Measurements from ENCODE around the gene IKZF3.
"Not testable (repeated sequence)": the region's sequence is repeated elsewhere in the genome, so short reads cannot be mapped to it uniquely, and the experiment has no call there.

GRCh38 chr17:39850186-39850585, 13.9 kb downstream of the IKZF3 start:
- TF ChIP-seq FOXP2 (optimal IDR thresholded peaks at IDR 0.05; ENCODE audit: control extremely low read depth, extremely low read length, insufficient read depth); POLR2AphosphoS5 (IDR thresholded peaks at IDR 0.05; ENCODE audit: borderline replicate concordance, low read depth, low read length): not testable (repeated sequence)

Data from SK-N-MC (cell line).